Stimulated activated CD4-positive, alpha-beta T cell treated with anti-CD3 and anti-CD28 coated beads, Interleukin-4, amount 100 ng/mL, for 1 hour (primary cell): ENCODE measurements around the gene GALNT6.

Experiments
- DNase-seq: peaks from one replicate; pipeline ENCODE4 v3.0.0-alpha.2; 2020

Gene GALNT6

GRCh38 chr12:51381226-51382079 is 9.8 kb downstream of the GALNT6 start:
- no peak for DNase-seq

- DNase-seq, result no peak
Measured at GRCh38 chr12:51379571-51379970, 11.6 kb downstream of the GALNT6 start.

- DNase-seq, result no peak
Measured at GRCh38 chr12:51378749-51379148, 12.5 kb downstream of the GALNT6 start.

- DNase-seq, result no peak
Measured at GRCh38 chr12:51377099-51377984, 13.9 kb downstream of the GALNT6 start.

GRCh38 chr12:51374856-51375255 is 16.4 kb downstream of the GALNT6 start:
- DNase-seq, result no peak

GRCh38 chr12:51374361-51374760 is 16.8 kb downstream of the GALNT6 start:
- DNase-seq, result no peak

- DNase-seq, result no peak
Measured at GRCh38 chr12:51373187-51373586, 18.0 kb downstream of the GALNT6 start.

- DNase-seq, result no peak
Measured at GRCh38 chr12:51372021-51372420, 19.2 kb downstream of the GALNT6 start.

- no peak for DNase-seq
Measured at GRCh38 chr12:51371295-51371953, 19.8 kb downstream of the GALNT6 start.

GRCh38 chr12:51370667-51371066 is 20.5 kb downstream of the GALNT6 start:
- DNase-seq, result no peak

GRCh38 chr12:51369581-51369980 is 21.6 kb downstream of the GALNT6 start:
- no peak for DNase-seq

- DNase-seq, result peak; percentile 71
Measured at GRCh38 chr12:51368640-51369517, 22.3 kb downstream of the GALNT6 start.

- DNase-seq, result no peak
Measured at GRCh38 chr12:51365276-51365675, 25.9 kb downstream of the GALNT6 start.

- DNase-seq, result no peak
Measured at GRCh38 chr12:51364001-51364400, 27.2 kb downstream of the GALNT6 start.

GRCh38 chr12:51362747-51363342 is 28.4 kb downstream of the GALNT6 start:
- DNase-seq, result no peak

GRCh38 chr12:51362307-51362706 is 28.9 kb downstream of the GALNT6 start:
- no peak for DNase-seq

- DNase-seq, result no peak
Measured at GRCh38 chr12:51361161-51362016, 29.8 kb downstream of the GALNT6 start.

- DNase-seq, result no peak
Measured at GRCh38 chr12:51360315-51360714, 30.9 kb downstream of the GALNT6 start.

- no peak for DNase-seq
Measured at GRCh38 chr12:51359851-51360250, 31.4 kb downstream of the GALNT6 start.

- no peak for DNase-seq
Measured at GRCh38 chr12:51358496-51358895, 32.7 kb downstream of the GALNT6 start.
